H1 (cell line): Measurements from ENCODE around the gene ETF1. TPM values are rescaled to one million over a fixed set of nuclear protein-coding genes. Genes with fewer than 3 reads are reported as not detected.

Experiments used
- CTCF ChIA-PET: fragments of 300-600 bp; sonication (Branson Sonifier 250); formaldehyde crosslinking; loops from one replicate; lab custom pipeline; 2021; ENCODE audit not compliant: partially characterized antibody; lab: Charles Lee
- POLR2A ChIA-PET: fragments of 300-600 bp; sonication (Branson Sonifier 250); formaldehyde crosslinking; loops from one replicate; lab custom pipeline; 2021; ENCODE audit warnings: inconsistent platforms; ENCODE audit not compliant: partially characterized antibody; lab: Charles Lee
- DNase-seq, 2 experiments: peaks; one replicate each; pipeline versions ENCODE4 v3.0.0 to v3.0.0-alpha.2; 2010 to 2022; ENCODE audit warnings: low spot score in 2 of 2, low read depth in 1 of 2, mixed read lengths in 1 of 2
- FAIRE-seq: peaks from 2 replicates; lab custom pipeline; 2011; peaks lifted over from hg19 to GRCh38; lab: Jason Lieb, UNC
- H2AFZ ChIP-seq: 2 replicates; pipeline ENCODE4 v1.8.1; 2012; ENCODE audit warnings: low read length, inconsistent platforms
- H2AK5ac ChIP-seq: 2 replicates; pipeline ENCODE4 v1.6.1; 2013; ENCODE audit warnings: low read depth, low read length
- H2BK120ac ChIP-seq: replicated peaks from 2 replicates; pipeline ENCODE3; 2013; ENCODE audit warnings: low read depth, low read length, inconsistent platforms
- H2BK12ac ChIP-seq: 2 replicates; pipeline ENCODE4 v1.6.1; 2013; ENCODE audit warnings: low read depth, low read length
- H2BK15ac ChIP-seq: 2 replicates; pipeline ENCODE4 v1.6.1; 2013; ENCODE audit warnings: low read length
- H2BK20ac ChIP-seq: 2 replicates; pipeline ENCODE4 v1.6.1; 2013; ENCODE audit warnings: low read length
- H2BK5ac ChIP-seq: 2 replicates; pipeline ENCODE4 v1.6.1; 2013; ENCODE audit warnings: low read depth, low read length
- H3K14ac ChIP-seq: 2 replicates; pipeline ENCODE4 v1.6.1; 2013; ENCODE audit warnings: inconsistent platforms; ENCODE audit not compliant: insufficient read length
- H3K18ac ChIP-seq: 2 replicates; pipeline ENCODE4 v1.6.1; 2013; ENCODE audit warnings: low read length; ENCODE audit errors: extremely low read depth
- H3K23ac ChIP-seq: 2 replicates; pipeline ENCODE4 v1.6.1; 2013; ENCODE audit warnings: inconsistent platforms; ENCODE audit not compliant: insufficient read length
- H3K23me2 ChIP-seq: 2 replicates; pipeline ENCODE4 v1.6.1; 2013; ENCODE audit warnings: low read depth, low read length
- H3K27ac ChIP-seq: 2 replicates; pipeline ENCODE4 v1.6.1; 2011; ENCODE audit warnings: low read depth, low read length, inconsistent platforms
- H3K27me3 ChIP-seq, 4 experiments: replicated peaks in 1 of 4; 1 replicate in 1 of 4; 2 replicates in 3 of 4; pipeline versions ENCODE4 v1.6.1 to v1.8.1; 2011 to 2013; ENCODE audit warnings: low read length in 3 of 4, mild to moderate bottlenecking in 3 of 4, inconsistent platforms in 2 of 4, mixed read lengths in 2 of 4, moderate library complexity in 1 of 4; ENCODE audit not compliant: control insufficient read depth in 3 of 4, insufficient read depth in 3 of 4; ENCODE audit errors: extremely low read depth in 1 of 4
- H3K36me3 ChIP-seq, 4 experiments: 2 replicates each; pipeline versions ENCODE4 v1.6.1 to v1.8.1; 2011 to 2013; ENCODE audit warnings: mild to moderate bottlenecking in 4 of 4, low read length in 3 of 4, moderate library complexity in 2 of 4, control low read depth in 1 of 4, inconsistent platforms in 1 of 4; ENCODE audit not compliant: insufficient read depth in 4 of 4, control insufficient read depth in 2 of 4
- H3K4ac ChIP-seq: replicated peaks from 2 replicates; pipeline ENCODE3; 2013; ENCODE audit warnings: low read length, low read depth, mixed read lengths, inconsistent platforms; ENCODE audit not compliant: insufficient read length
- H3K4me1 ChIP-seq, 4 experiments: replicated peaks in 1 of 4; 1 replicate in 1 of 4; 2 replicates in 3 of 4; pipeline versions ENCODE4 v1.6.1 to v1.8.1; 2011 to 2013; ENCODE audit warnings: low read length in 3 of 4, inconsistent platforms in 2 of 4, mixed read lengths in 1 of 4; ENCODE audit not compliant: insufficient read depth in 4 of 4, control insufficient read depth in 3 of 4
- H3K4me2 ChIP-seq, 2 experiments: 2 replicates each; pipeline versions ENCODE4 v1.6.1 to v1.8.1; 2011 to 2013; ENCODE audit warnings: low read depth in 2 of 2, low read length in 2 of 2, control low read depth in 1 of 2, inconsistent platforms in 1 of 2, mild to moderate bottlenecking in 1 of 2; ENCODE audit not compliant: insufficient read depth in 1 of 2
- H3K4me3 ChIP-seq, 4 experiments: fragments of 200-600, 300-600 bp in 1 of 4; sonication (generic), shearing (Covaris generic), sonication (Bioruptor Twin) in 1 of 4; 2 replicates each; pipeline versions ENCODE4 v1.5.1 to v1.8.1; 2011 to 2016; ENCODE audit warnings: low read length in 4 of 4, low read depth in 3 of 4, control low read depth in 2 of 4, inconsistent platforms in 2 of 4, mild to moderate bottlenecking in 2 of 4, mixed read lengths in 1 of 4, moderate library complexity in 1 of 4; ENCODE audit not compliant: insufficient read depth in 2 of 4; ENCODE audit errors: extremely low read depth in 1 of 4
- H3K56ac ChIP-seq: replicated peaks from 2 replicates; pipeline ENCODE3; 2013; ENCODE audit warnings: low read depth, mild to moderate bottlenecking, mixed read lengths, low read length, inconsistent platforms; ENCODE audit not compliant: insufficient read length
- H3K79me1 ChIP-seq: 2 replicates; pipeline ENCODE4 v1.6.1; 2013; ENCODE audit warnings: low read depth, low read length, control low read depth
- H3K79me2 ChIP-seq, 2 experiments: 2 replicates each; pipeline versions ENCODE4 v1.6.1 to v1.8.1; 2012 to 2013; ENCODE audit warnings: low read length in 2 of 2, mild to moderate bottlenecking in 2 of 2, inconsistent platforms in 1 of 2; ENCODE audit not compliant: insufficient read depth in 2 of 2, control insufficient read depth in 1 of 2
- H3K9ac ChIP-seq, 4 experiments: replicated peaks in 1 of 4; 1 replicate in 1 of 4; 2 replicates in 3 of 4; pipeline versions ENCODE4 v1.6.1 to v1.8.1; 2011 to 2013; ENCODE audit warnings: low read depth in 3 of 4, low read length in 3 of 4, control low read depth in 2 of 4, mild to moderate bottlenecking in 2 of 4, moderate library complexity in 2 of 4, inconsistent platforms in 1 of 4; ENCODE audit errors: extremely low read depth in 1 of 4
- H3K9me3 ChIP-seq, 2 experiments: 2 replicates each; pipeline versions ENCODE4 v1.6.1 to v1.8.1; 2012 to 2013; ENCODE audit warnings: mild to moderate bottlenecking in 2 of 2, moderate library complexity in 2 of 2, control low read depth in 1 of 2, inconsistent platforms in 1 of 2, low read depth in 1 of 2, low read length in 1 of 2, mixed read lengths in 1 of 2; ENCODE audit not compliant: insufficient read depth in 2 of 2
- H4K20me1 ChIP-seq, 2 experiments: replicated peaks in 1 of 2; 2 replicates each; pipeline versions ENCODE3 to v1.8.1; 2011 to 2013; ENCODE audit warnings: inconsistent platforms in 2 of 2, low read length in 2 of 2, mild to moderate bottlenecking in 1 of 2; ENCODE audit not compliant: insufficient read depth in 2 of 2, control insufficient read depth in 1 of 2
- H4K5ac ChIP-seq: 2 replicates; pipeline ENCODE4 v1.6.1; 2013; ENCODE audit warnings: low read length, low read depth, mixed read lengths, inconsistent platforms; ENCODE audit not compliant: insufficient read length
- H4K8ac ChIP-seq: 2 replicates; pipeline ENCODE4 v1.8.0; 2013; ENCODE audit warnings: mild to moderate bottlenecking, moderate library complexity, low read length, inconsistent platforms; ENCODE audit not compliant: insufficient read depth; ENCODE audit errors: extremely low read depth
- H4K91ac ChIP-seq: replicated peaks from 2 replicates; pipeline ENCODE3; 2013; ENCODE audit warnings: low read length, mixed read lengths, inconsistent platforms; ENCODE audit not compliant: insufficient read length
- ASH2L ChIP-seq: fragments of 200-600, 300-600 bp; sonication (generic); IDR thresholded peaks from one replicate; pipeline ENCODE4 v1.7.1; 2017; ENCODE audit warnings: low read length
- CEBPB ChIP-seq: IDR thresholded peaks from 2 replicates; pipeline ENCODE4 v1.6.1; 2012; ENCODE audit warnings: low read depth, low read length
- CTBP2 ChIP-seq: IDR thresholded peaks from 2 replicates; pipeline ENCODE4 v1.7.0; 2011; ENCODE audit warnings: borderline replicate concordance, mild to moderate bottlenecking, moderate library complexity, mixed read lengths, low read length; ENCODE audit not compliant: insufficient read depth, insufficient read length
- EGR1 ChIP-seq: IDR thresholded peaks from 2 replicates; pipeline ENCODE4 v1.6.1; 2011; ENCODE audit warnings: low read depth, low read length, borderline replicate concordance
- EZH2 ChIP-seq: fragments of 200-600 bp; sonication (generic); IDR thresholded peaks from 2 replicates; pipeline ENCODE4 v1.7.1; 2012; ENCODE audit warnings: low read depth, mild to moderate bottlenecking, moderate library complexity, low read length, inconsistent platforms; ENCODE audit not compliant: severe bottlenecking
- JUND ChIP-seq: IDR thresholded peaks from 2 replicates; pipeline ENCODE4 v1.6.1; 2011; ENCODE audit warnings: mild to moderate bottlenecking, improper control_type of control experiment, low read length
- KDM4A ChIP-seq: IDR thresholded peaks from one replicate; pipeline ENCODE4 v1.7.1; 2012; ENCODE audit warnings: low read depth, mild to moderate bottlenecking, moderate library complexity, low read length, inconsistent platforms; ENCODE audit not compliant: severe bottlenecking
- KDM5A ChIP-seq: fragments of 200-600 bp; IDR thresholded peaks from 2 replicates; pipeline ENCODE4 v1.7.1; 2012; ENCODE audit warnings: mild to moderate bottlenecking, low read length, inconsistent platforms, mixed read lengths
- MAX ChIP-seq: IDR thresholded peaks from 2 replicates; pipeline ENCODE4 v1.6.1; 2012; ENCODE audit warnings: inconsistent platforms
- NRF1 ChIP-seq: IDR thresholded peaks from 2 replicates; pipeline ENCODE4 v1.6.1; 2011; ENCODE audit warnings: mild to moderate bottlenecking, low read depth, low read length, improper control_type of control experiment
- POU5F1 ChIP-seq: IDR thresholded peaks from 2 replicates; pipeline ENCODE4 v1.6.1; 2011; ENCODE audit warnings: low read depth, mild to moderate bottlenecking, low read length, moderate library complexity
- SP1 ChIP-seq: IDR thresholded peaks from 2 replicates; pipeline ENCODE4 v1.6.1; 2011; ENCODE audit warnings: low read depth, low read length
- SUZ12 ChIP-seq: fragments of 200-600 bp; sonication (generic); IDR thresholded peaks from 2 replicates; pipeline ENCODE4 v1.6.1; 2012; ENCODE audit warnings: mild to moderate bottlenecking, inconsistent platforms, low read length, moderate library complexity, mixed read lengths
- TBP ChIP-seq: IDR thresholded peaks from 2 replicates; pipeline ENCODE4 v1.6.1; 2011; ENCODE audit warnings: low read depth, low read length, improper control_type of control experiment
- ZNF274 ChIP-seq: IDR thresholded peaks from 2 replicates; pipeline ENCODE4 v1.7.0; 2012; ENCODE audit warnings: low read length, borderline replicate concordance; ENCODE audit errors: extremely low read depth
- WGBS, 2 experiments: shearing (Covaris generic) in 1 of 2; methylation state at CpG; one replicate each; pipeline versions ENCODE4 v1.1.6 to v1.1.7; 2013 to 2015; ENCODE audit warnings: low lambda C conversion rate in 2 of 2, mixed read lengths in 2 of 2, inconsistent platforms in 1 of 2, low coverage in 1 of 2, missing lambda C conversion rate in 1 of 2; ENCODE audit not compliant: insufficient replicate concordance in 2 of 2, insufficient coverage in 1 of 2, insufficient read length in 1 of 2; ENCODE audit errors: extremely low coverage in 1 of 2, missing lambda C conversion rate in 1 of 2; 5-methylcytosine and 5-hydroxymethylcytosine counted together
- polyA plus RNA-seq, 7 experiments: library from polyadenylated mRNA; depleted of rRNA in 3 of 7; stranded (reverse) in 5 of 7; unstranded in 2 of 7; fragments of >200 nt in 5 of 7; fragments of 200-250 nt in 2 of 7; gene quantifications; 1 replicate in 5 of 7; 2 replicates in 1 of 7; 4 replicates in 1 of 7; pipeline versions ENCODE4 v1.2.1 to v1.2.3, GENCODE V29; 2011 to 2013; ENCODE audit warnings: missing spikeins in 2 of 7, mixed read lengths in 2 of 7
- total RNA-seq: library from RNA; stranded (reverse); fragmentation: NEBNext Ultra II Directional; extraction: Animal tissue kit (Norgen Biotek cat#: 25700); gene quantifications from 2 replicates; pipeline ENCODE4 v1.2.1, GENCODE V29; 2021

ETF1 gene
- total and polyA plus RNA-seq, 2 of the 8 experiments (the other 6 are each of a cell fraction or from before 2014, with no cell fraction given): 50.5 to 168 TPM

GRCh38 chr5:138580001-138580400 lies 37.0 kb upstream of the ETF1 start:
- 80% methylated on average over 2 of the region's 2 CpGs; no CpG with 5 or more reads in 1 of the 2 experiments for WGBS, 2 experiments
- Histone ChIP-seq H3K27ac (no peak overlapping the region), H3K9ac (no peak overlapping the region), H3K18ac (no peak overlapping the region), H2AFZ (no peak overlapping the region), H3K56ac (no peak overlapping the region), H3K79me2 (peaks cover 0 to 2% of the 10 kb centered on the region in 2 experiments; a peak in 2 of 4 replicates), H3K36me3 (no peaks in the 10 kb centered on the region), H3K27me3 (no peaks in the 10 kb centered on the region), H3K79me1 (no peaks in the 10 kb centered on the region), H2AK5ac (no peak overlapping the region), H2BK15ac (no peak overlapping the region), H3K14ac (no peak overlapping the region), H4K20me1 (no peaks in the 10 kb centered on the region), H2BK12ac (no peak overlapping the region), H4K8ac (no peak overlapping the region), H3K4me3 (no peak overlapping the region), H3K23ac (no peak overlapping the region), H3K23me2 (no peaks in the 10 kb centered on the region), H3K9me3 (no peaks in the 10 kb centered on the region; a peak in 1 of 4 replicates), H4K91ac (no peak overlapping the region), H2BK120ac (no peak overlapping the region), H4K5ac (no peak overlapping the region), H3K4me1 (peaks cover 0 to 3% (median 0%) of the 10 kb centered on the region in 4 experiments; a peak in 1 of 7 replicates), H3K4ac (no peak overlapping the region), H3K4me2 (no peak overlapping the region), H2BK20ac (no peak overlapping the region), H2BK5ac (no peak overlapping the region)
- ChIA-PET POLR2A (interaction anchor here (1.1 to 2.1 kb wide), 4 partner anchors 11 to 172 kb away, joined by 3 to 12 read pairs (median 4); partner anchors contain the start of gene ETF1), CTCF (interaction anchor here (0.7 to 3.2 kb wide), 29 partner anchors 11 to 692 kb away, joined by 3 to 40 read pairs (median 5); no protein-coding TSS in a partner anchor)
- FAIRE-seq: no peak
- no peak for DNase-seq
- TF ChIP-seq POU5F1 (no peak), SP1 (no peak), ASH2L (no peak), JUND (no peak), MAX (no peak), CTBP2 (no peak), TBP (no peak), KDM5A (no peak), CEBPB (no peak), KDM4A (no peak), EZH2 (no peak), SUZ12 (no peak), NRF1 (no peak), EGR1 (no peak), ZNF274 (no peak)
